SJCRH30 (cell line): ENCODE results near the gene SERPINE2. TPM values are rescaled to one million over a fixed set of nuclear protein-coding genes. Genes with fewer than 3 reads are reported as not detected.
"Not testable (repeated sequence)": the region's sequence is repeated elsewhere in the genome, so short reads cannot be mapped to it uniquely, and the experiment has no call there.

Experiments used
- DNase-seq, 2 experiments: peaks; one replicate each; pipeline ENCODE4 v3.0.0-alpha.2; 2015 to 2020
- H3K27ac ChIP-seq: fragments of 250-450 bp; sonication (Bioruptor Pico); 2 replicates; pipeline ENCODE4 v1.5.1; 2020; ENCODE audit warnings: mild to moderate bottlenecking, moderate library complexity
- H3K27me3 ChIP-seq: fragments of 250-450 bp; sonication (Bioruptor Pico); 2 replicates; pipeline ENCODE4 v1.5.1; 2020; ENCODE audit warnings: mild to moderate bottlenecking, moderate library complexity
- H3K36me3 ChIP-seq: fragments of 250-450 bp; sonication (Bioruptor Pico); 2 replicates; pipeline ENCODE4 v1.5.1; 2020; ENCODE audit warnings: mild to moderate bottlenecking, moderate library complexity
- H3K4me1 ChIP-seq: fragments of 250-450 bp; sonication (Bioruptor Pico); 2 replicates; pipeline ENCODE4 v1.5.1; 2020; ENCODE audit warnings: mild to moderate bottlenecking, moderate library complexity
- H3K4me3 ChIP-seq: fragments of 250-450 bp; sonication (Bioruptor Pico); 2 replicates; pipeline ENCODE4 v1.5.1; 2020; ENCODE audit warnings: mild to moderate bottlenecking, moderate library complexity
- H3K9me3 ChIP-seq: fragments of 250-450 bp; sonication (Bioruptor Pico); replicated peaks from 2 replicates; pipeline ENCODE4 v1.5.1; 2020; ENCODE audit warnings: mild to moderate bottlenecking, moderate library complexity
- total RNA-seq: library from RNA; depleted of rRNA; stranded (reverse); fragments of >200 nt; shearing (Covaris generic); gene quantifications from 2 replicates; pipeline ENCODE4 v1.2.3, GENCODE V29; 2014

Gene SERPINE2
- total RNA-seq, 1 experiment from 2014 or later: 51.1 TPM

GRCh38 chr2:224016963-224017362 is 22.1 kb downstream of the SERPINE2 start:
- Histone ChIP-seq H3K4me3 (no peak overlapping the region), H3K4me1 (peaks cover 16% of the 10 kb centered on the region), H3K9me3 (no peaks in the 10 kb centered on the region), H3K36me3 (no peaks in the 10 kb centered on the region), H3K27ac (no peak overlapping the region), H3K27me3 (no peaks in the 10 kb centered on the region)
- DNase-seq: no peak

- peaks cover 21% of the 10 kb centered on the region for H3K4me1 ChIP-seq
- no peak for DNase-seq
- H3K9me3 ChIP-seq: 0 out of 2 replicates have a peak, but pooled peaks cover 4% of the 10 kb centered on the region
Observed at GRCh38 chr2:224014336-224014735, 24.8 kb downstream of the SERPINE2 start.

GRCh38 chr2:224011837-224012236 is 27.2 kb downstream of the SERPINE2 start:
- no peak overlapping the region for H3K4me3 ChIP-seq
- peaks cover 21% of the 10 kb centered on the region for H3K4me1 ChIP-seq
- no peak for DNase-seq
- 0 out of 2 replicates have a peak, but pooled peaks cover 2% of the 10 kb centered on the region for H3K36me3 ChIP-seq
- no peak overlapping the region for H3K27ac ChIP-seq
- 0 out of 2 replicates have a peak, but pooled peaks cover 4% of the 10 kb centered on the region for H3K9me3 ChIP-seq
- no peaks in the 10 kb centered on the region for H3K27me3 ChIP-seq

More at GRCh38 chr2:224014336-224014735, 24.8 kb downstream of the SERPINE2 start:
- Histone ChIP-seq H3K27ac (peak overlapping the region; percentile 49), H3K4me3 (no peak overlapping the region), H3K36me3 (0 out of 2 replicates have a peak, but pooled peaks cover 2% of the 10 kb centered on the region), H3K27me3 (no peaks in the 10 kb centered on the region)

GRCh38 chr2:224009605-224010315 is 29.3 kb downstream of the SERPINE2 start:
- DNase-seq: no peak
- Histone ChIP-seq H3K9me3 (0 out of 2 replicates have a peak, but pooled peaks cover 4% of the 10 kb centered on the region), H3K27ac (no peak overlapping the region), H3K27me3 (no peaks in the 10 kb centered on the region), H3K4me1 (peaks cover 21% of the 10 kb centered on the region), H3K4me3 (no peak overlapping the region), H3K36me3 (0 out of 2 replicates have a peak, but pooled peaks cover 2% of the 10 kb centered on the region)

GRCh38 chr2:224008702-224009261 is 30.3 kb downstream of the SERPINE2 start:
- peaks cover 11% of the 10 kb centered on the region for H3K4me1 ChIP-seq
- 0 out of 2 replicates have a peak, but pooled peaks cover 4% of the 10 kb centered on the region for H3K9me3 ChIP-seq
- 0 out of 2 replicates have a peak, but pooled peaks cover 2% of the 10 kb centered on the region for H3K36me3 ChIP-seq
- no peak overlapping the region for H3K4me3 ChIP-seq
- H3K27me3 ChIP-seq: no peaks in the 10 kb centered on the region
- no peak overlapping the region for H3K27ac ChIP-seq
- no peak for DNase-seq

GRCh38 chr2:224004105-224004695 is 34.9 kb downstream of the SERPINE2 start:
- no peaks in the 10 kb centered on the region for H3K9me3 ChIP-seq
- H3K27me3 ChIP-seq: no peaks in the 10 kb centered on the region
- H3K4me1 ChIP-seq: no peaks in the 10 kb centered on the region
- DNase-seq: no peak
- H3K4me3 ChIP-seq: no peak overlapping the region
- no peak overlapping the region for H3K27ac ChIP-seq
- H3K36me3 ChIP-seq: peaks cover 13% of the 10 kb centered on the region

GRCh38 chr2:224000662-224001061 is 38.4 kb downstream of the SERPINE2 start:
- not testable (repeated sequence) for H3K9me3 ChIP-seq, H3K4me3 ChIP-seq, H3K27me3 ChIP-seq, H3K4me1 ChIP-seq, DNase-seq, H3K27ac ChIP-seq
- peaks cover 17% of the 10 kb centered on the region for H3K36me3 ChIP-seq

GRCh38 chr2:223999862-224000261 is 39.2 kb downstream of the SERPINE2 start:
- Histone ChIP-seq H3K36me3 (peaks cover 17% of the 10 kb centered on the region), H3K27ac (no peak overlapping the region), H3K4me1 (no peaks in the 10 kb centered on the region), H3K9me3 (no peaks in the 10 kb centered on the region), H3K27me3 (no peaks in the 10 kb centered on the region), H3K4me3 (no peak overlapping the region)
- DNase-seq: no peak

GRCh38 chr2:223998948-223999347 is 40.1 kb downstream of the SERPINE2 start:
- H3K27ac ChIP-seq: no peak overlapping the region

GRCh38 chr2:223997938-223998337 is 41.1 kb downstream of the SERPINE2 start:
- Histone ChIP-seq H3K9me3 (no peaks in the 10 kb centered on the region), H3K27me3 (no peaks in the 10 kb centered on the region), H3K4me3 (no peak overlapping the region), H3K27ac (no peak overlapping the region), H3K36me3 (peaks cover 17% of the 10 kb centered on the region), H3K4me1 (no peaks in the 10 kb centered on the region)
- no peak for DNase-seq

More at GRCh38 chr2:223998948-223999347, 40.1 kb downstream of the SERPINE2 start:
- H3K4me3 ChIP-seq: no peak overlapping the region
- no peaks in the 10 kb centered on the region for H3K9me3 ChIP-seq
- DNase-seq: no peak
- H3K27me3 ChIP-seq: no peaks in the 10 kb centered on the region
- H3K4me1 ChIP-seq: no peaks in the 10 kb centered on the region
- peaks cover 17% of the 10 kb centered on the region for H3K36me3 ChIP-seq

- Histone ChIP-seq H3K4me3 (no peak overlapping the region), H3K27ac (no peak overlapping the region), H3K27me3 (no peaks in the 10 kb centered on the region), H3K9me3 (no peaks in the 10 kb centered on the region), H3K36me3 (peaks cover 17% of the 10 kb centered on the region), H3K4me1 (no peaks in the 10 kb centered on the region)
- no peak for DNase-seq
Observed at GRCh38 chr2:223996391-223996790, 42.7 kb downstream of the SERPINE2 start.

GRCh38 chr2:223995569-223995968 is 43.5 kb downstream of the SERPINE2 start:
- Histone ChIP-seq H3K4me1 (no peaks in the 10 kb centered on the region), H3K36me3 (peaks cover 10% of the 10 kb centered on the region), H3K27me3 (no peaks in the 10 kb centered on the region), H3K4me3 (no peak overlapping the region), H3K27ac (no peak overlapping the region), H3K9me3 (no peaks in the 10 kb centered on the region)
- no peak for DNase-seq

- no peaks in the 10 kb centered on the region for H3K4me1 ChIP-seq
- no peak overlapping the region for H3K4me3 ChIP-seq
- no peaks in the 10 kb centered on the region for H3K9me3 ChIP-seq
- no peaks in the 10 kb centered on the region for H3K27me3 ChIP-seq
- H3K27ac ChIP-seq: no peak overlapping the region
- H3K36me3 ChIP-seq: peaks cover 7% of the 10 kb centered on the region
- DNase-seq: no peak
Observed at GRCh38 chr2:223994562-223995162, 44.4 kb downstream of the SERPINE2 start.

GRCh38 chr2:223993634-223994232 is 45.4 kb downstream of the SERPINE2 start:
- Histone ChIP-seq H3K36me3 (peaks cover under 1% of the 10 kb centered on the region; the same call in 1 of the 2 replicates), H3K27me3 (no peaks in the 10 kb centered on the region), H3K4me1 (no peaks in the 10 kb centered on the region), H3K9me3 (no peaks in the 10 kb centered on the region), H3K4me3 (no peak overlapping the region), H3K27ac (no peak overlapping the region)
- peak; percentile 68 to 84 for DNase-seq
